OCI-LY1 (cell line): ENCODE data around the gene TBCE.

Experiments
- H2AFZ ChIP-seq: fragments of 200-600 bp; sonication (generic), shearing (Covaris generic); 2 replicates; pipeline ENCODE4 v1.6.0; 2014; ENCODE audit warnings: antibody characterized with exemption, mild to moderate bottlenecking, low read length
- H3F3A ChIP-seq: fragments of 200-600 bp; sonication (generic), shearing (Covaris generic); 2 replicates; pipeline ENCODE4 v1.6.0; 2014; ENCODE audit warnings: mild to moderate bottlenecking, antibody characterized with exemption, low read length, moderate library complexity; ENCODE audit not compliant: insufficient read depth
- H3K27ac ChIP-seq: fragments of 200-600 bp; sonication (generic); 2 replicates; pipeline ENCODE4 v1.5.1; 2014; ENCODE audit warnings: low read length, mixed run types, mild to moderate bottlenecking, low read depth; ENCODE audit not compliant: poor library complexity, severe bottlenecking
- H3K27me3 ChIP-seq: fragments of 200-600 bp; sonication (generic); 2 replicates; pipeline ENCODE4 v1.6.0; 2014; ENCODE audit warnings: antibody characterized with exemption, mild to moderate bottlenecking, low read length, moderate library complexity; ENCODE audit not compliant: insufficient read depth
- H3K36me3 ChIP-seq: fragments of 200-600 bp; sonication (generic); 2 replicates; pipeline ENCODE4 v1.6.1; 2014; ENCODE audit warnings: mild to moderate bottlenecking, antibody characterized with exemption, low read length, moderate library complexity, mixed read lengths; ENCODE audit not compliant: insufficient read depth
- H3K4me1 ChIP-seq: fragments of 200-600 bp; sonication (generic); 2 replicates; pipeline ENCODE4 v1.5.1; 2014; ENCODE audit warnings: mild to moderate bottlenecking, low read length, moderate library complexity; ENCODE audit not compliant: insufficient read depth, severe bottlenecking
- H3K4me2 ChIP-seq: fragments of 200-600 bp; sonication (generic), shearing (Covaris generic); 2 replicates; pipeline ENCODE4 v1.6.1; 2014; ENCODE audit warnings: low read length
- H3K4me3 ChIP-seq: fragments of 200-600 bp; sonication (generic); 2 replicates; pipeline ENCODE4 v1.5.1; 2014; ENCODE audit warnings: low read length, low read depth, mild to moderate bottlenecking, mixed read lengths; ENCODE audit not compliant: poor library complexity, severe bottlenecking
- H3K79me2 ChIP-seq: fragments of 200-600 bp; shearing (Covaris generic); 2 replicates; pipeline ENCODE4 v1.6.1; 2016; ENCODE audit warnings: mixed run types, low read length, mixed read lengths; ENCODE audit not compliant: insufficient read depth
- H3K9ac ChIP-seq: fragments of 200-600 bp; sonication (generic), shearing (Covaris generic); 2 replicates; pipeline ENCODE4 v1.6.1; 2014; ENCODE audit warnings: mild to moderate bottlenecking, low read length, mixed read lengths
- H3K9me2 ChIP-seq: fragments of 200-600 bp; sonication (generic), shearing (Covaris generic); 2 replicates; pipeline ENCODE4 v1.6.1; 2014; ENCODE audit warnings: low read depth, mild to moderate bottlenecking, low read length, mixed read lengths
- H3K9me3 ChIP-seq: fragments of 200-600 bp; shearing (Covaris generic); 2 replicates; pipeline ENCODE4 v1.6.1; 2014; ENCODE audit warnings: low read length, mixed read lengths
- H4K20me1 ChIP-seq: fragments of 200-600 bp; sonication (generic), shearing (Covaris generic); 2 replicates; pipeline ENCODE4 v1.6.0; 2016; ENCODE audit warnings: mild to moderate bottlenecking, low read length; ENCODE audit not compliant: insufficient read depth
- EZH2 ChIP-seq: fragments of 200-600 bp; sonication (generic), shearing (Covaris generic); IDR thresholded peaks from 2 replicates; pipeline ENCODE4 v1.8.0; 2017; ENCODE audit warnings: borderline replicate concordance, mixed run types, mild to moderate bottlenecking, antibody characterized with exemption, low read length, moderate library complexity, mixed read lengths
- TF ChIP-seq, protein P1 (sequence below): fragments of 200-600 bp; sonication (generic), shearing (Covaris generic); IDR thresholded peaks from 2 replicates; pipeline ENCODE4 v1.5.1; 2017; ENCODE audit warnings: mild to moderate bottlenecking, antibody characterized with exemption, low read length, moderate library complexity, mixed read lengths

The TBCE gene

DNA sequence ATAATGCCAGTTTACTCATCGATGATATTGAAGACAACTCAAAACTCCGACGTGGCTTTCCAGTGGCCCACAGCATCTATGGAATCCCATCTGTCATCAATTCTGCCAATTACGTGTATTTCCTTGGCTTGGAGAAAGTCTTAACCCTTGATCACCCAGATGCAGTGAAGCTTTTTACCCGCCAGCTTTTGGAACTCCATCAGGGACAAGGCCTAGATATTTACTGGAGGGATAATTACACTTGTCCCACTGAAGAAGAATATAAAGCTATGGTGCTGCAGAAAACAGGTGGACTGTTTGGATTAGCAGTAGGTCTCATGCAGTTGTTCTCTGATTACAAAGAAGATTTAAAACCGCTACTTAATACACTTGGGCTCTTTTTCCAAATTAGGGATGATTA lies 25.2 kb upstream of the TBCE start:
- no peak overlapping the region for H3K9ac ChIP-seq
- H2AFZ ChIP-seq: no peak overlapping the region

DNA sequence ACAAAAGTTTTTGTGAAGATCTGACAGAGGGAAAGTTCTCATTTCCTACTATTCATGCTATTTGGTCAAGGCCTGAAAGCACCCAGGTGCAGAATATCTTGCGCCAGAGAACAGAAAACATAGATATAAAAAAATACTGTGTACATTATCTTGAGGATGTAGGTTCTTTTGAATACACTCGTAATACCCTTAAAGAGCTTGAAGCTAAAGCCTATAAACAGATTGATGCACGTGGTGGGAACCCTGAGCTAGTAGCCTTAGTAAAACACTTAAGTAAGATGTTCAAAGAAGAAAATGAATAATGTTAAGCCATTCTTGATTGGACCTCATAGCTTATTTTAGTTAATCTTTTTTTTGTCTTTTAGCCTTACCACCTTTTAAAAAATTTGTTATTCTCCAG lies 24.8 kb upstream of the TBCE start:
- Histone ChIP-seq H3K36me3 (peaks cover 22% of the 10 kb centered on the region; the same call in 1 of the 2 replicates), H3K9me3 (no peaks in the 10 kb centered on the region), H2AFZ (no peak overlapping the region), H3F3A (no peaks in the 10 kb centered on the region; the same call in 1 of the 2 replicates), H3K4me2 (no peak overlapping the region), H4K20me1 (no peaks in the 10 kb centered on the region), H3K79me2 (no peaks in the 10 kb centered on the region), H3K4me3 (no peak overlapping the region), H3K9ac (no peak overlapping the region), H3K27me3 (no peaks in the 10 kb centered on the region), H3K27ac (no peak overlapping the region), H3K4me1 (no peaks in the 10 kb centered on the region), H3K9me2 (no peaks in the 10 kb centered on the region)
- TF ChIP-seq EZH2: no peak
- TF ChIP-seq, protein P1, sequence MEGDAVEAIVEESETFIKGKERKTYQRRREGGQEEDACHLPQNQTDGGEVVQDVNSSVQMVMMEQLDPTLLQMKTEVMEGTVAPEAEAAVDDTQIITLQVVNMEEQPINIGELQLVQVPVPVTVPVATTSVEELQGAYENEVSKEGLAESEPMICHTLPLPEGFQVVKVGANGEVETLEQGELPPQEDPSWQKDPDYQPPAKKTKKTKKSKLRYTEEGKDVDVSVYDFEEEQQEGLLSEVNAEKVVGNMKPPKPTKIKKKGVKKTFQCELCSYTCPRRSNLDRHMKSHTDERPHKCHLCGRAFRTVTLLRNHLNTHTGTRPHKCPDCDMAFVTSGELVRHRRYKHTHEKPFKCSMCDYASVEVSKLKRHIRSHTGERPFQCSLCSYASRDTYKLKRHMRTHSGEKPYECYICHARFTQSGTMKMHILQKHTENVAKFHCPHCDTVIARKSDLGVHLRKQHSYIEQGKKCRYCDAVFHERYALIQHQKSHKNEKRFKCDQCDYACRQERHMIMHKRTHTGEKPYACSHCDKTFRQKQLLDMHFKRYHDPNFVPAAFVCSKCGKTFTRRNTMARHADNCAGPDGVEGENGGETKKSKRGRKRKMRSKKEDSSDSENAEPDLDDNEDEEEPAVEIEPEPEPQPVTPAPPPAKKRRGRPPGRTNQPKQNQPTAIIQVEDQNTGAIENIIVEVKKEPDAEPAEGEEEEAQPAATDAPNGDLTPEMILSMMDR: no peak

More for the DNA sequence above, 25.2 kb upstream of the TBCE start:
- no peaks in the 10 kb centered on the region for H3K9me2 ChIP-seq
- H3K9me3 ChIP-seq: no peaks in the 10 kb centered on the region
- H3F3A ChIP-seq: no peaks in the 10 kb centered on the region; the same call in 1 of the 2 replicates
- no peak overlapping the region for H3K4me3 ChIP-seq
- no peak overlapping the region for H3K27ac ChIP-seq
- no peak overlapping the region for H3K4me2 ChIP-seq
- H3K27me3 ChIP-seq: no peaks in the 10 kb centered on the region
- TF ChIP-seq EZH2: no peak
- no peaks in the 10 kb centered on the region for H3K4me1 ChIP-seq
- H3K36me3 ChIP-seq: peaks cover 26% of the 10 kb centered on the region; the same call in 1 of the 2 replicates
- no peaks in the 10 kb centered on the region for H4K20me1 ChIP-seq
- no peaks in the 10 kb centered on the region for H3K79me2 ChIP-seq

DNA sequence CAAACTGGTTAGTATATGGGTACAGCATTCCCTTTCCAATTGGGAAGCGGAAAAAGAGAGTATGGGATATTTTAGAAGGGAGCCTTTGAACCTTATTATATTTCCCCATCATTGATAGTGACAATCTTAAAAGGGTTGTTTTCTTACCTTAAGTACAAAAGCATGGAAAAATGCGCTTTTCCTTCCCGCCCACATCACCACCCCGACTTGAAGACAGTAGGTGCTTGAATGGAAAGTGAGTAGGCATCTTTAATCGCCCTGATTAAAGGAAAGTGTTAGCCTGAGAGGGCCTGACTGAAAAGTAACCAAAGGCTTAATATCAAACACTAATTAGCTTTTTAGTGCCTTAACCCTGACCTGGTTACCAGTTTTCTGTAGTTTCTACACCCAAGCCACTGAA lies 23.5 kb upstream of the TBCE start:
- Histone ChIP-seq H3F3A (no peaks in the 10 kb centered on the region; the same call in 1 of the 2 replicates), H3K4me1 (no peaks in the 10 kb centered on the region), H3K9me3 (no peaks in the 10 kb centered on the region), H3K9me2 (no peaks in the 10 kb centered on the region), H3K79me2 (no peaks in the 10 kb centered on the region), H2AFZ (no peak overlapping the region), H4K20me1 (no peaks in the 10 kb centered on the region), H3K27me3 (no peaks in the 10 kb centered on the region), H3K9ac (no peak overlapping the region), H3K4me2 (no peak overlapping the region), H3K27ac (no peak overlapping the region), H3K4me3 (no peak overlapping the region), H3K36me3 (peaks cover 14% of the 10 kb centered on the region; the same call in 1 of the 2 replicates)
- TF ChIP-seq, protein P1: no peak
- TF ChIP-seq EZH2: no peak

DNA sequence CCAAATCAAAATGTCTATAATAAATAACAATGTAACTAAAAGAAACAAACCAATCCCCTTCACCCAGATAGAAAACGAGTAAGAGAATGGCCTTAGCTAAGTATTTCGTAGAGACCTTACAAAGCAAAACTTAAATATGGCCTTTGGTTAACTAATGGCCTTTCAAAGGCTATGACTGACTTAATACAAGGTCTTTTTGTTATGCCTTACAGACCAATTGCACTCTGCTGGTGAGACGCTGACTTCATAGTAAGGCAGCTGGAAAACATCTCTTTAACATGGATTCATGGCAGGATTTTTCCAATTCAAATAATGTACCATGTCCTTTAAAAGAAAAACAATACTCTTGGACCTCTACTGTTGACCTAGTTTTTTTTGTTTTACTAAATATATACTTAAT lies 15.8 kb upstream of the TBCE start:
- no peaks in the 10 kb centered on the region for H3K36me3 ChIP-seq
- H3K4me1 ChIP-seq: no peaks in the 10 kb centered on the region
- H3K9ac ChIP-seq: no peak overlapping the region
- TF ChIP-seq, protein P1: no peak
- no peak for TF ChIP-seq EZH2
- no peak overlapping the region for H2AFZ ChIP-seq
- no peaks in the 10 kb centered on the region for H3K9me2 ChIP-seq
- H3K4me2 ChIP-seq: no peak overlapping the region
- H3F3A ChIP-seq: no peaks in the 10 kb centered on the region
- H4K20me1 ChIP-seq: no peaks in the 10 kb centered on the region
- H3K4me3 ChIP-seq: no peak overlapping the region
- no peaks in the 10 kb centered on the region for H3K79me2 ChIP-seq
- H3K27me3 ChIP-seq: no peaks in the 10 kb centered on the region
- no peak overlapping the region for H3K27ac ChIP-seq
- H3K9me3 ChIP-seq: no peaks in the 10 kb centered on the region
